NCI-H146 treated with DMSO at 0.1 percent for 48 hours (cell line): Measurements from ENCODE around the gene TREM2.
"Not testable (repeated sequence)": the region's sequence is repeated elsewhere in the genome, so short reads cannot be mapped to it uniquely, and the experiment has no call there.

Experiments
- DNase-seq: peaks from one replicate; lab custom pipeline; 2025; ENCODE audit not compliant: unreplicated experiment; lab: John Stamatoyannopoulos, UW

Gene TREM2

GRCh38 chr6:41156001-41156400 lies 6.9 kb downstream of the TREM2 start:
- DNase-seq, result no peak

- no peak for DNase-seq
Observed at GRCh38 chr6:41155132-41155805, 7.6 kb downstream of the TREM2 start.

DNA sequence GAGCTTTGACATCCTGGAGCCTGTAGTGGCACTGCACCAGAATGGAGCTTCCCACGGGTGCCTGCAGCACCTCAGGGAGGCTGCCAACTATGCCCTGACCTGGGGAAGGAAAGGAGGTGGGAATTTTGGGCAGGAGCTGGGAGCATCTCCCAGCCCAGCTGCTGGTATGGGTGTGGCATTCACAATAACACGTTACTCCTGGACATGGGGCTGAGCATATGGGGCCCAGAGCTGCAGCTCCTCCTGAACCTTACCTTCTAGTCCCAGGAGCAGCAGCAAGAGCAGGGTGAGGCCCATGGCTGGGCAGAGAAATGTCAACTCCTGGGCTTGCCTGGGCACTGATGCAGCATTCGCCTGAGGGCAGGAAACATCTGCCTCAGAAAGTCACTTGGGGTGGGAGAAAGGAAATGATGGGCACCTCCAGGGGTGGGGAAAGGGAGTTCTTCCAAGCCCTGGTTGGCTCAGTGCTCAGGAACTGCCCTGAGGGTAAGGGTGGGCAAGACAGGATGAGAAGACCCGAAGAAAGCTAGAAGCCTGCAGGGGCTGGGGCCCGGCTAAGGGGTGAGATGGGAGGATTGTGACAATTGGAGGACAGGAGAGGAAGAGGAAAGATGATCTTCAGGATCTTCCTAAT lies 8.8 kb downstream of the TREM2 start, which contains the start of gene TREML1:
Gene TREML1 (minus strand): TSS at position 356 of the 634 bp plus-strand sequence. CDS start 59 bp downstream, at position 297.
- DNase-seq, result no peak

- DNase-seq, result no peak
Observed at GRCh38 chr6:41153451-41153850, 9.5 kb downstream of the TREM2 start.

- DNase-seq, result no peak
Observed at GRCh38 chr6:41150671-41151070, 12.2 kb downstream of the TREM2 start.

DNA sequence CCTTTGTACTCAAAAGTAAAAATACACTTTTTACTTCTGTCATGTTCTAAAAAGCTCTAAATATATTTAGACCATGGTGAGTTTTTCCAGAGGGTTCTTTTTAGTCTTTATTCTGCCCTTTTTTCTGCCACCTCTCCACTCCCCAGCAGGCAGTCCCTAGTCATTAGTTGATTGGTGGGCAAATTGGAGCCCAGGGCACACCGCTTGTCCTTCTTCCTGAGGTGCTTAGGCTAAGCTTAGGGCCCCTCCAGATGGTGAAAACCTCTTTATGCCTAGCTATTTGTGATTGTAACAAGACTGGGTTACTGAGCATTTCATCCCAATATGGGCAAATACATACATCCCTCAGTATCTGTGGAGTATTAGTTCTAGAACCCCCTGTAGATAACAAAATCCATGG lies 15.0 kb downstream of the TREM2 start:
- no peak for DNase-seq

- DNase-seq, result no peak
Observed at GRCh38 chr6:41136911-41137310, 26.0 kb downstream of the TREM2 start.

DNA sequence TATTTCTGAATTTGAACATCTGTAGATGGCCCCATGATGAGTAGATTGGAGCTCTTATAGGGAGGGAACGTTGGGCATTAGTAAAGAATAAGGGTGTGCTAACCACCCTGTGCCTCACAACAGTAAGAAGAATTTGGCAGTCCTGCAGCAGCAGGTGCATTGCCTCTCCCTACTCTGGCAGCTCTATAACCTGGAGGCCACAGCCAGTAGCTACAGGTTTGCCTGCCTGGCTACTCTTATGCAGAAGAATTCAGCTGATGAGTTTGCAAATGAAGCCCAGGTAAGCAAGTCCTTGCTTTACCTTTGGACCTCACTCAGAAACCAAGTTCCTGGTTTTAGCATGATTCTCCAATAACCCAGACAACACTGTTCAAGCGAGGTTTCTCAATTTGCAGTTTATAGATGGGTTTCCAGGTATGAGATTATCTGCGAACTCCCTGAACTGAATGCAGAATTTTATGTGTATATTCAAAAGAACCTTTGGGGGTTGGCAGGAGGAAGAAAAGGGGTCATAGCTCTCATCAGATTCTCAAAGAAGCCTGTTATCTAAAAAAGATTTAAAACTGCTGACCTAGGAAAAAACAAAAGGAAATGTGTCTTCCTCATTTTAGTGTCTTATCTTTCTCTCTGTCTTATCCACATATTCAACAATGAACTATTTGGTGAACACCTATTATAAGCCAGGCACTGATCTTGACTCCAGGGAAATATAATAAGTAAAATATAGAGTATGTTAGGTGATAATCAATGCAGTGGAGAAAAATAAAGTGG lies 27.7 kb downstream of the TREM2 start:
- no peak for DNase-seq

GRCh38 chr6:41132254-41132653 lies 30.7 kb downstream of the TREM2 start:
- peak; percentile 79 for DNase-seq

- DNase-seq, result no peak
Observed at GRCh38 chr6:41125282-41125681, 37.6 kb downstream of the TREM2 start.

DNA sequence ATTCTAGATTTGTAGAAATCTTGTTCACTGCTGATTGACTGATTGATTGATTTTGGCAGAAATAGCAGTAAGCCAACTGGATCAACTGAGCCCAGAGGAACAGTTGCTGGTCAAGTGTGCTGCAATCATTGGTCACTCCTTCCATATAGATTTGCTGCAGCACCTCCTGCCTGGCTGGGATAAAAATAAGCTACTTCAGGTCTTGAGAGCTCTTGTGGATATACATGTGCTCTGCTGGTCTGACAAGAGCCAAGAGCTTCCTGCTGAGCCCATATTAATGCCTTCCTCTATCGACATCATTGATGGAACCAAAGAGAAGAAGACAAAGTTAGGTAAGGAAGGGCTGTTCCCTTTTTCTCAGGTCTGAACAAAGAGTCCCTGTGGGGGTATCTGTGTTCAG lies 40.0 kb downstream of the TREM2 start:
- DNase-seq, result no peak

GRCh38 chr6:41122373-41122772 lies 40.5 kb downstream of the TREM2 start:
- no peak for DNase-seq

DNA sequence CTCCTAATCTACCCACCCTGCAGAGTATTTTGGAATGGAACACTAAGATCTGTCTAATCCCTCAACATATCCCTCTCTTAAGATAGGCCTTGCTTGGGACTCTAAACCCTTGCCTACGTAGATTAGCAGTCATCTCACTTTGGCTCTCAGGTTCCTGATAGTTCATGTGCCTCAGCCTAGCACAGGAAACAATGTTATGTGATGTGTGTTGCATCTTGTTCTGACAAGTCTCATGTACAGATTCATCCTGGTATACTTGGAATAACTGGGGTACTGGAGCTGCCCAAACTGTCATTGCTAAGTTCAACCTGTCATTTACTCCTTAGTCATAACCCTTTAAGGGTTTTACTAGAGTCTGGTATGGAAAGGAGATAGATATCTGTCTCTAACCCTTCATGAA lies 42.9 kb downstream of the TREM2 start:
- DNase-seq, result no peak

DNA sequence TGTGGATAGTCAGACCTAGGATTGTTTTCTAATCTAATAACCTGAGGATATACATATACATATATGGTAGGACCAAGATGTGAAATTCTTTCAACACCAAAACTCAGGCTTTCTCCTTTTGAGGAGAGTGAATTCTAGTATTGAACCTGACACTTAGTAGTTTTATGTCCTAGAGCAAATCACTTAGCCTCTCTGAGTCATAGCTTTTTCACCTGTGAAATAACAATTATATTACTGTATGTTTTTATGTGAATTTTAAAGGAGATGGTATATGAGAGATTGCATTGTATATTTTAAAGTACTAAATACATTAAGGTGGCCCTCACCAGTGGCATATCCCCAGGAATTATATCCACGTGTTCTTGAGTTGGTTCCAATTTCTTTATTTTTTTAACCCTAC lies 43.4 kb downstream of the TREM2 start:
- DNase-seq, result no peak

- not testable (repeated sequence) for DNase-seq
Observed at GRCh38 chr6:41115027-41115426, 47.9 kb downstream of the TREM2 start.

DNA sequence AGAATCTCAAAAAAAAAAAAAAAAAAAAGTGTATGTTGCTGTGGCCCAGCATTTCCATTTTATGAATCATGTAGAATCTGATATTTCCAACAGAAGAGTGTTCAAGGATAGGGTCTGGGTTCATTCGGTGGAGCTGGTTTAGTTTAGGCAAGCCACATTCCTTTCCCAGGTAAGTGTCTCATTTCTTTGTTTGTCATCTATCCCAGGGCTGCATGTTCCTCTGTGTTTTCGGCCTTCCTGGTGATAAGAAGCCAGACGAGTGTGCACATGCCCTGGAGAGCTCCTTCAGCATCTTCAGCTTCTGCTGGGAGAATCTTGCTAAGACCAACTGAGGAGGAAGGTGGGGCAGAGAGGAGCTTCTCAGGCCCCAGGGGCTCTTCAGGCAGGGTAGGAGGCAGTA lies 51.9 kb downstream of the TREM2 start:
- no peak for DNase-seq
